GM20000 (cell line): ENCODE measurements around the gene KRT81.

Experiments
- DNase-seq: peaks from one replicate; pipeline ENCODE4 v3.0.0; 2012; ENCODE audit warnings: low spot score
- TF ChIP-seq, protein P1 (sequence below): IDR thresholded peaks from 2 replicates; pipeline ENCODE4 v1.5.1; 2012; ENCODE audit warnings: mild to moderate bottlenecking, control low read depth; ENCODE audit errors: extremely low read depth, missing control alignments

Gene KRT81

DNA sequence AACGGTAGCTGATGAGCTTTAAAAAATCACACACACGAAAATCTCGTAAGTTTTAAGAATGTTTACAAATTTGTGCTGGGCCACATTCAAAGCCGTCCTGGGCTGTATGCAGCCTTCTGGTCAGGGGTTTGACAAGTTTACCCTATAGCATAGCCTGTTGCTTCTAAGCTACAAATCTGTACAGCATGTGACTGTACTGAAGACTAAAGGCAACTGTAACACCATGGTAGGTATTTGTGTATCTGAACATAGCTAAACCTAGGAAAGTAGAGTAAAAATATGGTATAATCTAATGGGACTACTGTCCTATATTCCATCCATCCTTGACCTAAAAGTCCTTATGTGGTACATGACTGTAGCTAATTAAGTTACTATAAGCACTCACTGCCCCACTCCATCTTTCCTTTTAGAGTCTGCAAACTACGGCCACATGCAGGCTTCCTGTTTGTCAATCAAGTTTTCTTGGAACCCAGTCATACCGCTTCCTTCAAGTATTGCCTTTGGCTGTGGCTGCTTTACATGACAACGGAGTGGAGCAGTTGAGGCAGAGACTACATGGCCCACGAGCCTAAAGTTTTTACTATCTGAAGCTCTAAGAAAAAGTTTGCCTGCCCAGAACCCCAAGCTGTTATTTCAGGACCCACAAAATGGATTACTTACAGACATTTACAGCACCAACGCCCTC is 39.8 kb downstream of the KRT81 start:
- DNase-seq, result no peak
- TF ChIP-seq, protein P1, sequence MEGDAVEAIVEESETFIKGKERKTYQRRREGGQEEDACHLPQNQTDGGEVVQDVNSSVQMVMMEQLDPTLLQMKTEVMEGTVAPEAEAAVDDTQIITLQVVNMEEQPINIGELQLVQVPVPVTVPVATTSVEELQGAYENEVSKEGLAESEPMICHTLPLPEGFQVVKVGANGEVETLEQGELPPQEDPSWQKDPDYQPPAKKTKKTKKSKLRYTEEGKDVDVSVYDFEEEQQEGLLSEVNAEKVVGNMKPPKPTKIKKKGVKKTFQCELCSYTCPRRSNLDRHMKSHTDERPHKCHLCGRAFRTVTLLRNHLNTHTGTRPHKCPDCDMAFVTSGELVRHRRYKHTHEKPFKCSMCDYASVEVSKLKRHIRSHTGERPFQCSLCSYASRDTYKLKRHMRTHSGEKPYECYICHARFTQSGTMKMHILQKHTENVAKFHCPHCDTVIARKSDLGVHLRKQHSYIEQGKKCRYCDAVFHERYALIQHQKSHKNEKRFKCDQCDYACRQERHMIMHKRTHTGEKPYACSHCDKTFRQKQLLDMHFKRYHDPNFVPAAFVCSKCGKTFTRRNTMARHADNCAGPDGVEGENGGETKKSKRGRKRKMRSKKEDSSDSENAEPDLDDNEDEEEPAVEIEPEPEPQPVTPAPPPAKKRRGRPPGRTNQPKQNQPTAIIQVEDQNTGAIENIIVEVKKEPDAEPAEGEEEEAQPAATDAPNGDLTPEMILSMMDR, result no peak

DNA sequence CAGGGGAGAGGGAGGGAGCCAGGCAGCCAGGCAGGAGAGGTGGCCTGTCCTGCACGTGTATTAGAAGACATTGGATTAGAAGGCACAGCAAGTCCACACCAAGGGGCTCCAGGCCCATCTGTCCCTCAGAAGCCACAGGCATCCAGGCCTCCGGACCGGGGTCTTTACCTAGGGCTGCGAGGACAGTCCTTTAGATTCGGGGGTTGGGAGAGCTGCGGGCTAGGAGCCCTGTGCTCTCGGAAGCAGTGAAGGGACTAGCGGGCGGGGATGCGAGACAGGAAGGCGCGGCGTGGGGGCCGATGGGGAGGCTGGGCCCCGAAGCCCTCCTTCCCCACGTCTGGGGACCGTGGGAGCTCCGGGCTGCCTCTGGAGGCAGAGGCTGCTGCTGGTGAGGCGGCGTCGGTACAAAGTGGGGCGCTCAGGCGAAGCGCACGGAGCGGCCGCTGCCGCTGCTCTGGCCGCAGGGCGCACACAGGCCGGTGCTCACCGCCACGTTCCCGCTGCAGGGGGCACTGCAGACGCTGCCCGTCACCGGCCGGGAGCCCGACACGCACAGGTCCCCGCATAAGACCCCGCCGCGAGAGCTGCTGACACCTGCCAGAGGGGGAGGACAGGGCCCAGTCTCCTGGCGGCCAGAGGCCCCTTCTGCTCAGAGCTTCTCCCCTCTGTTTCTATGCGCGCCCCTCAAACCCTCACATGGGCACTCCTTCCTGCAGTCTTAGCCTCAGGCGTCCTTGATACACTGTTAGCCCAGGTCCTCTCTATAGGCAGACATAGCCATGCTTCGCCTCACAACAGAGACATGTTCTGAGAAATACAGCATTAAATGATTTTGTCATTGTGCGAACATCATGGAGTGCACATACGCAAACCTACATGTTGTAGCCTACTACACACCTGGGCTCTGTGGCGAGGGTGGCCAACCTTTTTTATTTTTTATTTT is 41.0 kb downstream of the KRT81 start:
- TF ChIP-seq, protein P1, result no peak
- DNase-seq, result peak; percentile 10

DNA sequence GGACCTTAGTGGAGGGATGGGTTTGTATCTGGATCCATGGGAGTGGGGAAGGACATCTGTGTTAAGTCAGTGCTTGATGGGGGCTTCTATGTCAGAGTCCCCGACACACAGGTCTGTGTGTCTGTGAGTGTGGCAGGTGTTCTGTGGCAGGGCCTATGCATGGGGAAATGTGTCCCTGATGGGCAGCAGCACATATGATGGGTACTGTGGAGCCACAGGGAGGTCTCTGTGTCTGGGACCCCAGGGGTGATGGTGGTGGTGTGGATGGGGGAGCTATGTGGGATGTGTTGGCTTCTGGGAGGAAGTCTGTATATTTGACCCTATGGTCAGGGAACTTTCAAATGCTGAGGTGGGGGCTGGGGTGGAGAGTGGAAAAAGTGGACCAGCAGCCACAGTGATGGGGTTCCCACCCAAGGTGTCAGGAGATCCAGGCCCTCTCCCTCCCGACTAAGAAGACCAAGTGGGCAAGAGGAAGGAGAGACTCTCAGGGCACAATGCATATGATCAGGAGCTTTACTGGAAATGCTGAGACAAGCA is 41.8 kb downstream of the KRT81 start:
- DNase-seq, result peak; percentile 9
- TF ChIP-seq, protein P1, result no peak

DNA sequence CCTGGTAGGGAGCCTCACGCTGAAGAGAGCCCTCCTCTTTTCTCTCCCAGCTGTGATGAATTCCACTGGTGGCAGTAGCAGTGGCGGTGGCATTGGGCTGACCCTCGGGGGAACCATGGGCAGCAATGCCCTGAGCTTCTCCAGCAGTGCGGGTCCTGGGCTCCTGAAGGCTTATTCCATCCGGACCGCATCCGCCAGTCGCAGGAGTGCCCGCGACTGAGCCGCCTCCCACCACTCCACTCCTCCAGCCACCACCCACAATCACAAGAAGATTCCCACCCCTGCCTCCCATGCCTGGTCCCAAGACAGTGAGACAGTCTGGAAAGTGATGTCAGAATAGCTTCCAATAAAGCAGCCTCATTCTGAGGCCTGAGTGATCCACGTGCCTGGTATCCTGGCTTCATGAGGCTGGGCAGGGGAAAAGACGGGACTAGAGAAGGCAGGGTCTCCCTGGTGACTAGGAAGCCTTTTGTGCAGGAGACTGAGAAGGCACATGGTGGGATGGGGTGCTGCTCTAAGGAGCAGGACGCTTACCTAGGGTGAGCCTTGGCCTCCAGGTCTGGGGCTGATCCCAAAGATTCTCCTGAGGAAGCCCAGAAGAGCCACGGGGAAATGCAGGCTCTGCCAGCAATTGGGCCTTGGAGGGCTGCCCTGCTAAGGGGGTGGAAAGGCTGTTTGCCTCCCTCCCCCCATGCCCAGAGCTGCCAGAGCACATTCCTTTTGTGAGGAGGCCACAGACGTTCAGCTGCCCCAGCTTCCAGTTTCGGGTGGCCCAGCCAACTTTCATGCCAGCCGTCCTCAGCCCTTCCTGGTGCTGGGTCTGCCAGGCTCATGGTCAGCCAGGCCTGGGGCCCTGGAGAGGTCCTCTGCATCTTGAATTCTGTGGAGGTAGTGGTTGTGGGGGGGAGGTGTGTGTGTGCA is 42.5 kb downstream of the KRT81 start:
- DNase-seq, result peak; percentile 13
- TF ChIP-seq, protein P1, result no peak

DNA sequence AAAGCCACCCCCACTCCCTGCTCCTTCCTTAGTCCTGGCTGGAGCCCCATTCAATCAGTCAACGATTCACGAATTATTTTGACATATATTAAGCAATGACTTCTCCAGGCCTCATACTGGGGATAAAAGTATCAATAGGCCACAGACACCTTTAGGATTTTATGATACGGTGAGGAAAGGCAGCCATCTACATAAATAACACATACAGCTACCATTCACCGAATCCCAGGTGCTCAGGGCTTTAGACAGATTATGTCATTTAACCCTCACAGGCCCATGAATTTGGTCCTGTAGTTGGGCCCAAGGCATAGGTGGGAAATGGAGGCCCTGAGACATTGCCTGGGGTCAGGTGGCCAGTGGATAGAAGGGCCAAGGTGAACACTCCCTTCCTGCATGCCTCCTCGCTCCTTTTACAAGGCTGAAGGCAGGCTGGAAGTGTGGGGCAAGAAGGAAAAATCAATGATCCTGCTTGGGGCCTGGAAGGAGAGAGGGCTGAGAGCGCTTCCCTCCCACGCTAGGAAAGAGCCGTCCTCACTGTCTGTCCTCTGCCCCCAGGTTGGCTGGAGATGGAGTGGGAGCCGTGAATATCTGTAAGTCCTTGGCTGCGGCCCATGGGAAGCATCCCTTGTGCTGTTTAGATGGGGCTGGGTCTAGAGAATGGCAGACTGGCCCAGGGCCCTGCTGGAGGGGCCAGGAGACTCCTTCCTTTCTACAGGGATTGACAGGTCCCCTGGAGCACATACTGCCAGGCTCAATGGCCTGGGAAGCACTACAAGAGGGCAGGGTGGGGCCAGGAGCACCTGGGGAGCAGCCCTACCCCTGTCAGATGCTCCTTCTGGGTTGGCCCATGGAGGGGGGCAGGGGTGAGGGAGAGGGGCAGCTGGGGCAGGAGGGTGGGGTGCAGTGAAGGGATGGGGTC is 43.5 kb downstream of the KRT81 start:
- DNase-seq, result no peak
- TF ChIP-seq, protein P1, result no peak
